HG03460 (cell line): ENCODE data around the gene TRIM2.
"Not testable (repeated sequence)": the region's sequence is repeated elsewhere in the genome, so short reads cannot be mapped to it uniquely, and the experiment has no call there.

Experiments used
- ATAC-seq: cut with Tn5 transposase; IDR thresholded peaks from one replicate; pipeline ENCODE4 v1.9.1; 2021; ENCODE audit not compliant: unreplicated experiment

The TRIM2 gene

DNA sequence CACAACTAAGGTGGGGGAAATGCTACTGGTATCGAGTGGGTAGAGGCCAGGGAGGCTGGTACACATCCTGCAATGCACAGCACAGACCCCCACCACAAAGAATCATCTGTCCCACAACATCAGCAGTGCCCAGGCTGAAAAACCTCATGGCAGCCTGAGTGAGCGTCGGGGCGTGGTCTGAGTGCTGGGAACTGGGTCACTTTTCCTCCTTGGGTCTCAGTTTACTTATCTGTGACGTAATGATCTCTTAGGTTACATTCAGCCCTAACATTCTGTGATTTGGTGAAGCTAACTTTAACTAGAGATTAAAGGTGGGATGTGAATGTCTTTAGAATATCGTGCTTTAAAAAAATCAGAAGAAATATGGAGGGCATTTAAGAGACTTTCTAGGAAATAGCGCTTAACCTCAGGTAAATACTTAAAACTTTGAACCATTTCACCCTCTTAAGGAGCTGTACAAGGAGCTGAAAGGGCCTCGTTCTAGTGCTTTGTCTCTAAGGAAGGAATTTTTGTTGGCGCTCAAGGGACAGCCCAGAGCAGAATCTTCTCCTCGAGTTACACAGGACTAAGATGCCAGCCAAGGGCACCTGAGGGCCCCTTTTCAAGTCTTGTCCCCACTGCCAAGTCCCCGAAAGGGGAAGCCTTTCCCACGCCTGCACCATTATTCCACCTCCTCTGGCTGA is 18.1 kb upstream of the TRIM2 start:
- no peak for ATAC-seq

DNA sequence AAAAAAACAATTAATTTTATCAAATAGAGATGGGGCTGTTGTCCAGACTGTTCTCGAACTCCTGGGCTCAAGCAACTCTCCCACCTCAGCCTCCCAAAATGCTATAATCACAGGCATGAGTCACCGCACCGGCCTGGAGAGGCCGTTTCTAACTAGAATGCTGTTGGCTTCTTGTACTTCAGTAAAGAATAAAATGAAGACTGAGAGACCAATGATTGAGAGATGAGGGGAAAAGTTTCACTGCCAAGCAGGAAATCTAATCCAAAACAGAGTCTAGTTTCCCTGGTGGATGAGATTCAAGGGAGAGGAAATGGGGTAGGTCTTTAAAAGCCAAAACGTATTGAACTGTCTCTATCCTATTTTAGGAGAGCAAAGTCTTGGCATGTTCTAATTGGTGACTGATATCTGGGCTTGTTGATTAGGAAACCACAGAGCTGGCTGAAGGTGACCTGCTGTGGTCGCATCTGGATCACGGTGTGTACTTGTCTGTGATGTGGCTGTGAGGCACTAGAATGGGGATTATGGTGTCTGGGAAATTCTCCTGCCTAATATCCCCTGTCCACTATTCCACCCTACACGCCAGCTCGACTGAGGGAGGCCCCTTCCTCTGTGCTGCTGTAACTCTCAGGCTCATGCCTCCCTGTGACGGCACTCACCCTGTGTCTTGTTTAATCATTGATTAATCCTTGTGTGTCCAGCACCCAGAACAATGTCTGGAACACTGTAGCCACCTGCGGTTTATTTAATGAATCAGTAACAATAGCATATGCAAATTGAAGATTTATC is 15.0 kb upstream of the TRIM2 start:
- ATAC-seq: no peak

DNA sequence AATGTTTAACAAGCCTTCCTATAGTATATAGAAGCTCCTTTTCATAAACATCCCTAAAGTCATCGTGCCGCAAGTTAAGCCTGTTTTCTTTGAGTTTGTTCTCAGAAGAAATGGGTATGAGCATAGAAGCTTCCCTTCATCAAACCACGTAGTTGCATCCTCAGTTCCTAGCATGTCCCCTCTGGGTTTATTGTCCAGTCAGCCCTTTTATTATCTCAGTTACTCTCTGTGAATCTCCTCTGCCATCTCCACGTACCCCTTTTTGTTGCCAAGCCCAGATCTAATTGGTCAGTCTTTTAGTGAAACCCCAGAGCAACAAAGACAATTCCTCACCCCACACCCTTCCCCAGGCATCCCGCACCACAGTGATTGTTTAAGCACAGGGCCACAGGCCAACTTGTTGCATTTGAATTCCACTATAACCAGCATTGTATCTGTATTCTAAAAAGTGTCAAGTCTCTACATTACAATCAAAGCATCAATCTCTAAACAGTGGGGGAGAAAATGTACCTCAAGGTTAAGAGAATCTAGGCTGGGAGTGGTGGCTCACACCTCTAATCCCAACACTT is 12.4 kb upstream of the TRIM2 start:
- ATAC-seq: no peak

GRCh38 chr4:153197301-153197700 is 6.9 kb upstream of the TRIM2 start:
- no peak for ATAC-seq

- ATAC-seq: no peak
Measured at GRCh38 chr4:153198719-153199118, 5.5 kb upstream of the TRIM2 start.

DNA sequence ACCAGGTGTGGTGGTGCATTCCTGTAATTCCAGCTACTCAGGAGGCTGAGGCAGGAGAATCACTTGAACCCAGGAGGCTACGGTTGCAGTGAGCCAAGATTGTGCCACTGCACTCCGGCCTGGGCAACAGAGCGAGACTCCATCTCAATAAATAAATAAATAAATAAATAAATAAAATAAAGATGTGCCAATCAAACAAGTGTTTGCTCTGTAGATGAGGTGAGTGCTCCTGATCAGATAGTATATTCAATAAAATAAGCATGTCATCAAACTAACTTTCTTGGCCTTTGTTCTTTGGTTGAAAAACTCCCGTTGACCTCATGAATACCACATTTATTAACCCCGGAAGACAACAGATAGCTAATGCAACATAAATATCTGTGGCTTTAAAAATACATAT is 497 bp upstream of the TRIM2 start:
- not testable (repeated sequence) for ATAC-seq

DNA sequence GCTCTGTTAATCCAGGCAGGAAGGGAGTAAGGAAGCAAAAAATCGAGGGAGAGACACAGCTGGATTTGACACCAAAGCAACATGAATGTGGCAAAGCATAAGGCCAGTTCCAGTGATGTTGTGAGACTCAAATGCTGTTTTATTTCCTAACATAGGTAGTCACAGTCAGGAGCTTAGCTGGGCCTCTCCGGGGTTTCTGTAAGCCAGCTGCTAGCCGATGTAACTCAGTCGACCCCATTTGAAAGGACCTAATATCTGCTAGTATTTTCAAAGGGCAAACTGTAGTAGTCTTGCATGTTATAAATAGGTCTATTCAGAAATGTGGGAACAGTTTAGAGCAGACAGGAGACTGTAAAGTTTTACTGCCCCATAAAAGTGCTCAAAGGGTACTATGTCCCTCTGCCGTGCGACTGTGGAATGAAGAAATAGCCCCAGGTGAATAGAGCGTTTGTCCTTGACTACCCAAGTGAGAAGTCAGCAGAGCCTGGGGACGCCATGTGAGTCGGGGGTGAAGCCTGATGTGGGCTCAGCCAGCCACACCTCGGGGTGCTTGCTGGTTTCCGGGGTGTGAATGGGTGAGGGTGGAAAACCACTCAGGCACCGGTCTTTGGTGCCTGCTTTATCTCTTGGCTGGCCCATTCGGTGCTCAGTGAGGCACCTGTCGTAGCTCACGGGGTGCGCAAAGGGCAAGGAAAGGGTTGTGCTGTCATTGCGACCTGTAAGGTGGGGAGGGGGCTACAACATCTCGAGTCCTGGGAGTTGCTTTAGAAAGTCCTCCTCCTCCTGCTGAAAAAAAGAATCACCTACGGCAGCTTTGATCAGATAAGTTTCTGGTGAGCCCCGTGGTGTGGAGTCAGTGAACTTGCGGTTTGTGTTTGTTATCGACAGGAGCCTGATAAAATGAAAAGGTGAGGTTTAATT is 745 bp downstream of the TRIM2 start:
- no peak for ATAC-seq

- no peak for ATAC-seq
Measured at GRCh38 chr4:153205757-153206156, 1.5 kb downstream of the TRIM2 start.

GRCh38 chr4:153206534-153206933 is 2.3 kb downstream of the TRIM2 start:
- ATAC-seq: no peak

DNA sequence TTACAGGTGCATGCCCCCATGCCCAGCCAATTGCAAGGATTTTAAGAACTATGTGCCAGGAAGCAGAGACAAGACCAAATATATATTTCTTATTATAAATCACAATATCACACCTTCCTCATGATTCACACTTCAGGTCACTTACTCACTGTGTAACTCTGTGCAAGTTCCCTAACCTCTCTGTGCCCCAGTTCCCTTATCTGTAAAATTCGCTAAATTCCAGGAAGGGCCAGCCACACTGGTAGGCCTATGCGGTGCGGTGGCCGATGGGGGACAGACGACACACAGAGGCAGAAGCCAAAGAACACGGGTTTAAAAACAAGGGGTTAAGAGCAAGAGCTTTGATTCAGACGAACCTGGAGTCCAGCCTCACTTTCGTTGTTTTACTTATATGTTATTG is 2.8 kb downstream of the TRIM2 start:
- no peak for ATAC-seq

DNA sequence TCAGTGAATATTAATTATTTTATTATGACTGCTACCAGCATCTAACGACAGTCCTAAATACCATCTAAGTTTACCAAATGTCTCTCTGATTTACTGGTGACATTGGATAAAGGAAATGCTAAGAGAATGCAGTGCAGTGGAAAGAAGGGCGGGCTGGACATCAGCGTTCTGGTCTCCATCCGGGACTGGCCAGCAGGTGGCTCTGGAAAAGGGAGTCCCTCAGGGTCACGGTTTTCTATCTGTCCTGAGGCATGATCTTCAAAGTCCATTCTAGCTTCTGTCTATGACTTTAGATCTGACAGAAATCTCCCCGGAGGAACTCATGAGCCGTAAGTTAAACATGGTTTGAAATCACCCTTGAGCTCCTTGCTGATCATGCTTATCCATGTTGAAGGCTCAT is 3.3 kb downstream of the TRIM2 start:
- no peak for ATAC-seq

DNA sequence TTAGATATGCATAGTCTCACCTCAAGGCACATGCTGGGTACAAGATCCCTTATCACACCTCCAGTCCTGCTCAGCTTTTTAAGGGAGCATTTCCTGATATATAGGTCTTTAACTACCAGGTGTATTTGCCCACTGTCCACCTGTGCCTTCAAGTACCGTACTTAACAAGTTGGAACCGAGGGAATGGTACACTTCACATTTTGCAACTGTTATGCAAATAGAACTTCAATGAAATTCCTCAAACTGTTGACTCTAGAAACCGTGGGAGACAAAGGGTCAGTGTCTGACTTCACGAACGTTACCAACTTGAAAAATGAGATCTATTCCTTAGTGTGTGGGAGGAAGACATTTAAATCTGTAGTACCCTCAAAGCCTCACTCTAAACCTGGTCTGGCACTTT is 5.2 kb downstream of the TRIM2 start:
- ATAC-seq: no peak

GRCh38 chr4:153210727-153211126 is 6.5 kb downstream of the TRIM2 start:
- no peak for ATAC-seq

GRCh38 chr4:153211986-153212728 is 7.9 kb downstream of the TRIM2 start:
- no peak for ATAC-seq

DNA sequence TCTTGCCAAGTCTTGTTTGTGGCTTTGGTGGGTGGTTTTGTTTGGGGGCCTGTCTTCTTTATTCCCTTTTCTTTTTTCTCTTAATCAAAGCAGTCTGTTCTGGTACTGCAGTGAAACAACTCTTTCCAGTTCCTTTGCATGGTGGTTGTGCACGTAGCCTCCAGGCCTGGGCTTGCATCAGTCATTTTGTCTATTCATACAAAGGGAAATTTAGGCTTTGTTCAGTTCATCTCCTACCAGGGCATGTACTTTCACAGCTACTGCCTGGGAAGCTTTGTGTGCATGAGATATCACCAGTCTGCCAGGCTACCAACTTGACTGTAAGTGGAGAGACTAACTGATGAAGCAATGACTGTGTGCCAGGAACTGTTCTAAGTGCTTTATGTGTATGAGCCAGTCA is 8.5 kb downstream of the TRIM2 start:
- no peak for ATAC-seq

- ATAC-seq: no peak
Measured at GRCh38 chr4:153215921-153216320, 11.7 kb downstream of the TRIM2 start.

DNA sequence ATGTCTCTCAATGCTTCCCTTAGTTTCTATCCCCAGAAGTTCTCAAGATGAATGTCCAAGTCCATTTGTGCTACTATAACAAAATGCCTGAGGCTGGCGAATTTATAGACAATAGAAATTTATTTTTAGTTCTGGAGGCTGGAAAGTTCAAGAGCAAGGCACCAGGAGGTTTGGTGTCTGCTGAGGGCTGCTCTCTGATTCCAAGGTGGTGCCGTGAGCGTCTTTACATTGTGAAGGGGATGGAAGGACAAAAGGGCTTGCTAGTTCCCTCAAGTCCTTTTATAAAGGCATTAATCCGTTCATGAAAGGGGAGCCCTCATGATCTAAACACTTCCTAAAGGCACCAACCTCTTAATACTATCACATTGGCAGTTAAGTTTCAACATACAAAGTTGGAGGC is 12.3 kb downstream of the TRIM2 start:
- no peak for ATAC-seq

DNA sequence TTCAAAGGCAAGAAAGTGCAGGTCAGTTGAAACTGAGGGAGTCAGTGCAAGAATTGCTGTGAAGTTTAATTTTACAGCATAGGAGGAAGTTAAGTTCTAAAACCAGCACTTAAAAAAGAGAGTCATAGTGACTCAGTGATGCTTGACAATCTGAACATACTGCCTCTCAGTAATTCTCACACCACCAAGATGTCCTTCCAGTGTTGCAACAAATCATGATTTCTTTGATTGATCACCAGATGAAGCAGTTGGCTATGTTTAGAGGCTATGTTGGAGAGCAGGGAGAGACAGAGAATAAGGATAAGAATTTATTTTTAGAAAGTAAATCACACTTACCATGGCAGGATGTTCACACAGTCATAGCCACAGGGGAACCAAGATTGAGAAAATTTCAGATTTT is 13.2 kb downstream of the TRIM2 start:
- ATAC-seq: no peak

GRCh38 chr4:153218961-153219360 is 14.7 kb downstream of the TRIM2 start:
- ATAC-seq: no peak

DNA sequence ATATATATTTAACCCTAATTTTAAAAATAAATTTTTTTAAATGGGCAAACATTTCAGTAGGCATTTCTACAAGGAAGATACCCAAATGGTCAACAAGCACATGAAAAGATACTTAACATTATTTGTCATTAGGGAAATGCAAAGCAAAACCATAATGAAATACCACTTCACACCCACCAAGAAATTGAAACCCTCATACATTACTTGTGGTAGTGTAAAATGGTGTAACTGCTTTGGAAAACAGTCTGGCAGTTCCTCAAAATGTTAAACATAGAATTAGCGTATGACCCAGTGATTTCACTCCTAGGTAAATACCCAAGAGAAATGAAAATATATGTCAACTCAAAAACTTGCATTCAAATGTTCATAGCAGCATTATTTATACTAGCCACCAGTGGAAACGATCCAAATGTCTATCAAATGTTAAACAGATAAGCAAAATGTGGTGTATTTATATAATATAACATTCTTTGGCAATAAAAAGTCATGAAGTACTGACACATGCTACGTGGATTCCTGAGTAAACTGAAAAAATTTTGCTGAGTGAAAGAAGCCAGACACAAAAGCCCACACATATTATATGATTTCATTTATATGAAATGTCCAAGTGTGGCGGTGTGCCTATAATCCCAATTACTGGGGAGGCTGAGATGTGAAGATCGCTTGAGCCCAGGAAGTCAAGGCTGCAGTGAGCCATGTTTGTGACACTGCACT is 16.6 kb downstream of the TRIM2 start:
- no peak for ATAC-seq
